Tibial artery (tissue), 4 donors: ENCODE measurements around the gene ITPR1.
A peak's percentile ranks its signal among the peaks of the same experiment; 100 is the strongest.

ENCODE experiments used
- DNase-seq, 2 donors: peaks; one replicate each; pipeline ENCODE4 v3.0.0-alpha.2; 2019
- H3K27ac ChIP-seq, 2 donors: fragments of 200-600 bp; sonication (generic) in 1 of 2; 1 replicate in 1 of 2; 2 replicates in 1 of 2; pipeline ENCODE4 v1.5.1; 2018 to 2019; ENCODE audit warnings: mild to moderate bottlenecking in 1 of 2
- H3K27me3 ChIP-seq, 2 donors: fragments of 200-600 bp; sonication (generic) in 1 of 2; one replicate each; pipeline versions ENCODE4 v1.5.1 to v1.6.0; 2016 to 2019
- H3K36me3 ChIP-seq, 3 donors: fragments of 200-600 bp; sonication (generic) in 2 of 3; one replicate each; pipeline ENCODE4 v1.5.1; 2016 to 2019; ENCODE audit warnings: mild to moderate bottlenecking in 2 of 3
- H3K4me1 ChIP-seq, 4 donors: fragments of 200-600 bp; sonication (generic) in 2 of 4; 1 replicate in 3 of 4; 2 replicates in 1 of 4; pipeline ENCODE4 v1.5.1; 2016 to 2019
- H3K4me3 ChIP-seq, 2 donors: fragments of 200-600 bp; sonication (generic) in 1 of 2; 1 replicate in 1 of 2; 2 replicates in 1 of 2; pipeline ENCODE4 v1.5.1; 2018 to 2019; ENCODE audit warnings: mild to moderate bottlenecking in 2 of 2
- H3K9me3 ChIP-seq, 3 donors: fragments of 200-600 bp; sonication (generic) in 1 of 3; one replicate each; pipeline ENCODE4 v1.5.1; 2016 to 2019
- CTCF ChIP-seq, 2 experiments: fragments of 200-600 bp in 1 of 2; fragments of 450-650 bp in 1 of 2; IDR thresholded peaks; one replicate each; pipeline ENCODE4 v1.5.1; 2017 to 2019; ENCODE audit warnings: antibody characterized with exemption in 2 of 2, mild to moderate bottlenecking in 1 of 2, moderate library complexity in 1 of 2
- intact Hi-C: fragments of 100-400 bp; cut with DNase I; formaldehyde crosslinking; loops from one replicate; pipeline ENCODE4 v1.15.0; 2023; ENCODE audit warnings: low total_unique reads

The ITPR1 gene

GRCh38 chr3:4829031-4829394 is 335.9 kb downstream of the ITPR1 start:
- Histone ChIP-seq H3K27ac (peak overlapping the region; percentile 69 to 75), H3K4me1 (peaks cover 0 to 71% (median 61%) of the 10 kb centered on the region in 4 donors), H3K9me3 (no peaks in the 10 kb centered on the region), H3K27me3 (no peaks in the 10 kb centered on the region), H3K36me3 (peaks cover 0 to 21% (median 0%) of the 10 kb centered on the region in 3 donors), H3K4me3 (no peak overlapping the region)
- TF ChIP-seq CTCF (IDR thresholded peaks at IDR 0.05): no peak
- no peak for DNase-seq
- intact Hi-C loops: loop anchor here (5.0 kb wide), 1 partner anchor 158 kb away; no protein-coding TSS in a partner anchor

- H3K27ac ChIP-seq: peak overlapping the region; percentile 67 to 69
- peaks cover 0 to 22% (median 0%) of the 10 kb centered on the region in 3 donors for H3K36me3 ChIP-seq
- no peaks in the 10 kb centered on the region for H3K9me3 ChIP-seq
- intact Hi-C loops: no loop called here
- H3K4me1 ChIP-seq: peaks cover 0 to 56% (median 52%) of the 10 kb centered on the region in 4 donors
- no peak for DNase-seq
- no peak for TF ChIP-seq CTCF (IDR thresholded peaks at IDR 0.05)
- H3K27me3 ChIP-seq: no peaks in the 10 kb centered on the region
- no peak overlapping the region for H3K4me3 ChIP-seq
Observed at GRCh38 chr3:4830586-4830914, 337.4 kb downstream of the ITPR1 start.

GRCh38 chr3:4831580-4831950 is 338.4 kb downstream of the ITPR1 start:
- DNase-seq: no peak
- intact Hi-C loops: no loop called here
- no peak for TF ChIP-seq CTCF (IDR thresholded peaks at IDR 0.05)
- Histone ChIP-seq H3K4me1 (peaks cover 0 to 46% (median 42%) of the 10 kb centered on the region in 4 donors), H3K27ac (peak overlapping the region; percentile 67 to 69), H3K4me3 (no peak overlapping the region), H3K27me3 (no peaks in the 10 kb centered on the region), H3K36me3 (peaks cover 0 to 22% (median 0%) of the 10 kb centered on the region in 3 donors), H3K9me3 (no peaks in the 10 kb centered on the region)

- no peaks in the 10 kb centered on the region for H3K9me3 ChIP-seq
Observed at GRCh38 chr3:4833471-4833870, 340.3 kb downstream of the ITPR1 start.

GRCh38 chr3:4834403-4834866 is 341.3 kb downstream of the ITPR1 start:
- no peaks in the 10 kb centered on the region for H3K9me3 ChIP-seq
- intact Hi-C loops: no loop called here
- H3K27me3 ChIP-seq: no peaks in the 10 kb centered on the region
- peaks cover 0 to 19% (median 16%) of the 10 kb centered on the region in 4 donors for H3K4me1 ChIP-seq
- no peak for DNase-seq
- no peak for TF ChIP-seq CTCF (IDR thresholded peaks at IDR 0.05)
- H3K4me3 ChIP-seq: no peak overlapping the region
- H3K36me3 ChIP-seq: peaks cover 19 to 47% (median 24%) of the 10 kb centered on the region in 3 donors
- no peak overlapping the region for H3K27ac ChIP-seq

More at GRCh38 chr3:4833471-4833870, 340.3 kb downstream of the ITPR1 start:
- Histone ChIP-seq H3K27ac (no peak overlapping the region), H3K36me3 (peaks cover 12 to 39% (median 19%) of the 10 kb centered on the region in 3 donors), H3K27me3 (no peaks in the 10 kb centered on the region), H3K4me1 (peaks cover 0 to 28% (median 25%) of the 10 kb centered on the region in 4 donors), H3K4me3 (no peak overlapping the region)
- intact Hi-C loops: no loop called here
- no peak for DNase-seq
- TF ChIP-seq CTCF (IDR thresholded peaks at IDR 0.05): no peak

GRCh38 chr3:4835616-4836043 is 342.5 kb downstream of the ITPR1 start:
- TF ChIP-seq CTCF (IDR thresholded peaks at IDR 0.05): no peak
- Histone ChIP-seq H3K4me1 (peaks cover 0 to 13% (median 11%) of the 10 kb centered on the region in 4 donors), H3K27ac (no peak overlapping the region), H3K9me3 (no peaks in the 10 kb centered on the region), H3K27me3 (no peaks in the 10 kb centered on the region), H3K4me3 (no peak overlapping the region), H3K36me3 (peaks cover 19 to 47% (median 24%) of the 10 kb centered on the region in 3 donors)
- no peak for DNase-seq
- intact Hi-C loops: no loop called here
